Peyer's patch (tissue), 4 donors: ENCODE measurements around the gene TRAF3. TPM values are rescaled to one million over a fixed set of nuclear protein-coding genes. Genes with fewer than 3 reads are reported as not detected.
A peak's percentile ranks its signal among the peaks of the same experiment; 100 is the strongest.

Experiments
- DNase-seq, 3 donors: peaks; one replicate each; pipeline ENCODE4 v3.0.0-alpha.2; 2017 to 2019
- H3K27ac ChIP-seq, 4 donors: fragments of 200-600 bp; sonication (generic); one replicate each; pipeline ENCODE4 v1.5.1; 2016 to 2019
- H3K27me3 ChIP-seq, 2 donors: fragments of 200-600 bp; sonication (generic); one replicate each; pipeline ENCODE4 v1.5.1; 2019
- H3K36me3 ChIP-seq, 3 donors: fragments of 200-600 bp; sonication (generic); one replicate each; pipeline ENCODE4 v1.5.1; 2016 to 2019
- H3K4me1 ChIP-seq, 4 donors: fragments of 200-600 bp; sonication (generic); one replicate each; pipeline ENCODE4 v1.5.1; 2016 to 2019
- H3K4me3 ChIP-seq, 4 donors: fragments of 200-600 bp; sonication (generic); 1 replicate in 3 of 4; 2 replicates in 1 of 4; pipeline ENCODE4 v1.5.1; 2016 to 2019; ENCODE audit warnings: mild to moderate bottlenecking in 1 of 4
- H3K9me3 ChIP-seq, 4 donors: fragments of 200-600 bp; sonication (generic); one replicate each; pipeline ENCODE4 v1.5.1; 2016 to 2019; ENCODE audit warnings: mild to moderate bottlenecking in 1 of 4
- CTCF ChIP-seq, 6 experiments: fragments of 450-650 bp in 4 of 6; fragments of 200-600 bp in 2 of 6; sonication (generic) in 1 of 6; IDR thresholded peaks; one replicate each; pipeline ENCODE4 v1.5.1; 2017 to 2019; ENCODE audit warnings: antibody characterized with exemption in 6 of 6, mild to moderate bottlenecking in 3 of 6, moderate library complexity in 1 of 6
- POLR2A ChIP-seq, 2 donors: fragments of 450-650 bp; IDR thresholded peaks; one replicate each; pipeline ENCODE4 v1.5.1; 2017; ENCODE audit warnings: antibody characterized with exemption in 2 of 2, mild to moderate bottlenecking in 2 of 2, moderate library complexity in 2 of 2
- total RNA-seq, 4 donors: library from RNA; depleted of rRNA; stranded (reverse); fragments of >200 nt; gene quantifications; one replicate each; pipeline ENCODE4 v1.1.0, GENCODE V29; 2016

Gene TRAF3
- total RNA-seq, 4 donors from 2014 or later = 31.7 to 47.8 (median 41.8) TPM

- no peaks in the 10 kb centered on the region for H3K36me3 ChIP-seq
- H3K27ac ChIP-seq = peak overlapping the region; percentile 30 to 70 (median 50)
- no peaks in the 10 kb centered on the region for H3K27me3 ChIP-seq
- peaks cover 0 to 13% (median 3%) of the 10 kb centered on the region in 4 donors for H3K4me1 ChIP-seq
- no peak for TF ChIP-seq POLR2A (IDR thresholded peaks at IDR 0.05)
- no peak for TF ChIP-seq CTCF (IDR thresholded peaks at IDR 0.05)
- no peak overlapping the region for H3K4me3 ChIP-seq
- DNase-seq = peak in 2 of 3 donors; percentile 55 to 80
- no peaks in the 10 kb centered on the region for H3K9me3 ChIP-seq
Observed at GRCh38 chr14:102795060-102795925, 18.0 kb downstream of the TRAF3 start.

GRCh38 chr14:102796661-102797190 lies 19.5 kb downstream of the TRAF3 start:
- DNase-seq = no peak
- TF ChIP-seq POLR2A (IDR thresholded peaks at IDR 0.05) (no peak), CTCF (IDR thresholded peaks at IDR 0.05) (no peak)

GRCh38 chr14:102798926-102799325 lies 21.7 kb downstream of the TRAF3 start:
- TF ChIP-seq POLR2A (IDR thresholded peaks at IDR 0.05) = no peak
- TF ChIP-seq CTCF (IDR thresholded peaks at IDR 0.05) = no peak
- H3K27ac ChIP-seq = peak overlapping the region in 1 of 4 donors; percentile 11
- DNase-seq = no peak
- no peak overlapping the region for H3K4me3 ChIP-seq
- H3K36me3 ChIP-seq = no peaks in the 10 kb centered on the region
- peaks cover 0 to 13% (median 3%) of the 10 kb centered on the region in 4 donors for H3K4me1 ChIP-seq
- H3K27me3 ChIP-seq = no peaks in the 10 kb centered on the region
- H3K9me3 ChIP-seq = no peaks in the 10 kb centered on the region

More at GRCh38 chr14:102796661-102797190, 19.5 kb downstream of the TRAF3 start:
- Histone ChIP-seq H3K4me3 (no peak overlapping the region), H3K27ac (no peak overlapping the region), H3K27me3 (no peaks in the 10 kb centered on the region), H3K9me3 (no peaks in the 10 kb centered on the region), H3K36me3 (no peaks in the 10 kb centered on the region), H3K4me1 (peaks cover 0 to 13% (median 3%) of the 10 kb centered on the region in 4 donors)

GRCh38 chr14:102799684-102800562 lies 22.7 kb downstream of the TRAF3 start:
- Histone ChIP-seq H3K9me3 (no peaks in the 10 kb centered on the region), H3K36me3 (no peaks in the 10 kb centered on the region), H3K27me3 (no peaks in the 10 kb centered on the region), H3K4me1 (peaks cover 0 to 7% (median 2%) of the 10 kb centered on the region in 4 donors), H3K27ac (peak overlapping the region in 1 of 4 donors; percentile 11), H3K4me3 (no peak overlapping the region)
- TF ChIP-seq POLR2A (IDR thresholded peaks at IDR 0.05) (no peak), CTCF (IDR thresholded peaks at IDR 0.05) (no peak)
- DNase-seq = no peak

GRCh38 chr14:102802834-102803523 lies 25.7 kb downstream of the TRAF3 start:
- Histone ChIP-seq H3K4me3 (no peak overlapping the region), H3K9me3 (no peaks in the 10 kb centered on the region), H3K36me3 (no peaks in the 10 kb centered on the region), H3K27me3 (no peaks in the 10 kb centered on the region), H3K27ac (peak overlapping the region in 1 of 4 donors; percentile 27), H3K4me1 (peaks cover 0 to 20% (median 15%) of the 10 kb centered on the region in 4 donors)
- TF ChIP-seq POLR2A (IDR thresholded peaks at IDR 0.05) (no peak), CTCF (IDR thresholded peaks at IDR 0.05) (no peak)
- DNase-seq = no peak
